ENCODE results near the gene MFSD11.
"Not testable (repeated sequence)": the region's sequence is repeated elsewhere in the genome, so short reads cannot be mapped to it uniquely, and the experiment has no call there.

GRCh38 chr17:76745785-76746184 lies 7.9 kb downstream of the MFSD11 start:
- TF ChIP-seq CTCF (IDR thresholded peaks at IDR 0.05); POLR2AphosphoS5 (IDR thresholded peaks at IDR 0.05; ENCODE audit: insufficient read depth in 1 of 2, low read depth in 1 of 2); POLR2A (IDR thresholded peaks at IDR 0.05): not testable (repeated sequence)
